Retina (tissue), 1 donor: ENCODE data around the gene BIN2.

ENCODE experiments used
- DNase-seq: peaks from one replicate; pipeline ENCODE4 v3.0.0-alpha.2; 2016

Gene BIN2

DNA sequence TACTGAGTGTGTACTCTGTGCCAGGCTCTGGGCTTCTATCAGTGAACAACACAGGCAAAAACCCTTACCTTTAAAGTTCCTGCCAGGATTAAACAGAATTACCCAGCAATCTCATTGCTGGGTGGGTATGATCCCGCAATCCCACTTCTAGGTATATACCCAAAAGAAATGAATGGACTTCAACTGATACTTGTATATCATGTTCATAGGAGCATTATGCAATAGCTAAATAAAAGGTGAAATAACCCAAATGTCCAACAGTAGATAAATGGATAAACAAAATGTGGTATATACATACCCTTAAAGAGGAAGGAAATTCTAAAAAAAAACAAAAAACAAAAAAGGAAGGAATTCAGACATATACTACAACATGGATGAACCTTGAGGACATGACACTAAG is 70.7 kb downstream of the BIN2 start:
- DNase-seq, result no peak

DNA sequence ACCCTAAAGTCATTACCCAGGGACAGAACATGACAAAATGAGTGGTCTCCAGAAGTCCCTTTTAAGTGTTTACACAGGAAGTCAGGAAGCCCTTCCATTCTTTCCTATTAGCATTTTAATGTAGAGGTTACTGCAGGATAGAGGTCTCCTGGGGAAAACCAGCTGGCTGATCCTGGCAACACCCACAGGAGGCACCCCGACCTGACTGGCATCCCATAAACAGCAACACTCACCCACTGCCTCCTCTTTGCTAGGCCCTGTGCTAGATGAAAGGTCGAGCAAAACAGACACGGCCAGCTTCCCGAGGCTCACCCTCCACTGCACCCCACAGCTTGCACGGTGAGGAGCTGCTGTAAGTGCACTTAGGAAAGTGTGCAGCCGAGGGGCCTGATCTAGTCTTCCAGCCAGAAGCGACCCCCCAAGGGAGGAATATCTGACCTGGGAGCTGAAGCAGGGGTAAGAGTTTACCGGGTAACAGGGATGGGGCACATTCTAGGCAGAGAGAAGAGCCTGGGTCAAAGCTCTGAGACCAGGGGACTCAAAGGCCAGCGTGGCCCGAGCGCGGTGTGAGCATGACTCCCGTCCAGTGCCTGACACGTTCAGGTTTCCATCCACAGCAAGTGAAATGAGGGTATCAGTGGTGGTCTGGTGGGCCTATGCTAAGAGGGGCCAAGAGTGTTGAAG is 76.3 kb downstream of the BIN2 start:
- no peak for DNase-seq

DNA sequence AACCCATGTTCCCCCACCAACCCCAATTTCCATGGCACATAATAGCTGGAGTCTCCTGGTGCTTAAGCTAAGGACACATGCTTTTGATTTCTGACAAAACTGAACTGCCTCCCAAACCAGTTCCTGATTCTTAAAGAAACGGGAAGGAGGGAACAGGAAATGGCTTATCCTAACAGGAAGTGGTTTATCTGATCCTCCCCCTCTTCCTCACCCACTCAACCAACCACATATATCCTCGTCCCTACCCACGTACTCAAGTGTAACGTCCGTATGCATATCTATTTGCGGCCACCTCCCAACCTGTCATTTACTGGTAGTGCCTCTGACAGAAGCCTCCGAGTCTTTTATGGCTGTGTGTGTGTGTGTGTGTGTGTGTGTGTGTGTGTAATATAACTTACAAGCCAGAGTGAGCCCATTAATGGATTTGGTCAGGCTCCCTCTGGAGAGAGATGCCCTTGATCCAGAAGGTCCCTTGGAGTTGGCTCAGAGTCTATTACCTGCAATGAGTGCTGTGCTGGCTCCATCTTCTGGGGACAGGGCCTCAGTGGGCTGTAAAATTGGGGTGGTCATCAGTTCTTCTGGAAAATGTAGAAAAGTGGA is 77.6 kb downstream of the BIN2 start:
- no peak for DNase-seq

DNA sequence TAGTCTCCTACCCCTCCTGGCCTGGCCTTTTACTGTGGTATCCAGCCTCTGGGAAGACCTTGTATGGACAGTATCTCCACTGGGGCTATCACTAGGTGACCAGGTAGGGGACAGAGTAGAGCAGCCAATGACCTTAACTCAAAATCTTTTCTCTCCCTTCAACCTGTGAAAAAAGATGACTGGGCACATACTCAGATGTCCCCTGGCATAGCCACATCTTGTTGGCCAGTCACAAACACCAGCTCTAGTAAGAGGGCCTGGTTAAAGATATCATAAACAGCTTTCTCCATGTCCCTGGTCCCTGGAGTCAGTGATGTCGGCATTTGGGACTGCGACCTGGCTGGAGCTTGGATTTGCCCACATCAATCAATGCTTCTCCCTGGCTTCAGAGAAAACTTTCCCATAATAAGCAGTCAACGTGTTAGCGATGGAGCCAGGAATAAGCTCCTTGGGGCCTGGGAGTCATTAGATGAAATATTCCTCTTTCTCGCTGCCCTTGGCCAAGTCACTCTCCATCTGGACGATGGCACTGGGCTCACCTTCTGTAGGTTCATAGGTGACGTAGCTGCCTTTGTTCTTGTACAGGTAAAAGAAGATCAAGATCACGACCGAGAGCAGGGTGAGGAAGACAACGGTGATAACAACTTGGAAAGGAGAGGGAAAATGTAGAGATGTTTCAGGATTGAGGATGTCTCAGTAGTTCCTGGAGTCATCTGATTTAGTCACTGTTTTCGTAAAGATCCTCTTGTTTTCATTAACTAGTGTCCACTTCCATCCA is 78.3 kb downstream of the BIN2 start:
- DNase-seq, result no peak

DNA sequence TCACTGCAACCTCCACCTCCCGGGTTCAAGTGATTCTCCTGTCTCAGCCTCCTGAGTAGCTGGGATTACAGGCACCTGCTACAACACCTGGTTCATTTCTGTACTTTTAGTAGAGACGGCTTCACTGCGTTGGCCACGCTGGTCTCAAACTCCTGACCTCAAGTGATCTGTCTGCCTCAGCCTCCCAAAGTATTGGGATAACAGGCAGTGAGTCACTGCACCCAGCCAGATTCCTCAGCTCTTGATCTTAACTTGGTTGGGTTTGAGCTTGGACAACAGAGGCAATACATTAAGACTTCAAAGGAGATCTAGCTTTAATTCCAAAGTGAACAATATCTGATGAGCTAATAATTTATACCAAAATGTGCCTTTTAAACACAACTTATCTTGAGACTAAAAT is 79.7 kb downstream of the BIN2 start:
- no peak for DNase-seq

DNA sequence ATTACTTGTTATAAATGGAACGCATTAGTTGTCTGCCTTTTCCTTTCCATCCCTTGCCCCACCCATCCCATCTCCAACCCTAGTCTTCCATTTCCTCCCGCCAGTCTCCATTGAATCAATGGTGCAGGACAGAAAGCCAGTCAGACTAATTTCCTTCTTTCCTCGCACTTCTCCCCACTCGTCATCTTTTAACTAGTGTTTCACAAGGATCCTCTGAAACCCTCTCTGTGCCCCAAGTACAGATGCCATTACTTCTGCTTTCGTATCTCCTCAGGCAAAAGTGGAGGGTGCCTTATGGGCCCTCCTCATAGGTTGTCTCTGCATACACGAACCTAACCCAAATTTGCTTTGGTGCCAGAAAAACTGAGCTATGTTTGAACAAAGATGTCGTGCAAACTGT is 81.1 kb downstream of the BIN2 start:
- no peak for DNase-seq

DNA sequence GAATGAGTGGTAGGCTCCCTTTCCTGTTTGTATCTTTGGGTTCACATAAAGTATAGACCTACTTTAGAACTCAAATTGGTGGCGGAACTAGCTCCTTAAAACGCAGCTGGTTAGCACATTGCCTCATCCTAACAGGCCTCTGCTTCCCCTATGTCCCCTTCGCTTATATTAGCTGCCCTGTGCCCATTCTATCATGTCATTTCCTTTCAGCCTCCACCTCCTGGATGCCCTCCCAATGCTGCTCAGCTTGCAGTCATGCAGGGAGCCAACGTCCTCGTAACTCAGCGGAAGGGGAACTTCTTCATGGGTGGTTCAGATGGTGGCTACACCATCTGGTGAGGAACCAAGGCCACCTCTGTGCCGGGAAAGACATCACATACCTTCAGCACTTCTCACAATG is 81.9 kb downstream of the BIN2 start:
- no peak for DNase-seq

DNA sequence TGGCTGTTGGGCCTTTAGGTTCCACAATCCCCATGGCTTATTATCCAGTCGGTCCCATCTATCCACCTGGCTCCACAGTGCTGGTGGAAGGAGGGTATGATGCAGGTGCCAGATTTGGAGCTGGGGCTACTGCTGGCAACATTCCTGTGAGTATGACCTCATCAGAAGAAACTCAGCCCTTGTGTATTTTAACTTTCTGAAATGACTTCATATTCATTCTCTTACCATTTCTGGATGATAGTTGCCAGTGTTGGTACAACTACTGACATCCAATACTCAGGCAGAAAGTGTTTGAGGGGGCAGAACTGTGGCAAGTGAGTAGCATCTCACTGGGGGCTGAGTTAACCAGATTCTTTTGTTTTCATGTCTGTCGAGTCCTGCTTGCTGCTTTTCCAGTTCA is 83.0 kb downstream of the BIN2 start:
- no peak for DNase-seq

DNA sequence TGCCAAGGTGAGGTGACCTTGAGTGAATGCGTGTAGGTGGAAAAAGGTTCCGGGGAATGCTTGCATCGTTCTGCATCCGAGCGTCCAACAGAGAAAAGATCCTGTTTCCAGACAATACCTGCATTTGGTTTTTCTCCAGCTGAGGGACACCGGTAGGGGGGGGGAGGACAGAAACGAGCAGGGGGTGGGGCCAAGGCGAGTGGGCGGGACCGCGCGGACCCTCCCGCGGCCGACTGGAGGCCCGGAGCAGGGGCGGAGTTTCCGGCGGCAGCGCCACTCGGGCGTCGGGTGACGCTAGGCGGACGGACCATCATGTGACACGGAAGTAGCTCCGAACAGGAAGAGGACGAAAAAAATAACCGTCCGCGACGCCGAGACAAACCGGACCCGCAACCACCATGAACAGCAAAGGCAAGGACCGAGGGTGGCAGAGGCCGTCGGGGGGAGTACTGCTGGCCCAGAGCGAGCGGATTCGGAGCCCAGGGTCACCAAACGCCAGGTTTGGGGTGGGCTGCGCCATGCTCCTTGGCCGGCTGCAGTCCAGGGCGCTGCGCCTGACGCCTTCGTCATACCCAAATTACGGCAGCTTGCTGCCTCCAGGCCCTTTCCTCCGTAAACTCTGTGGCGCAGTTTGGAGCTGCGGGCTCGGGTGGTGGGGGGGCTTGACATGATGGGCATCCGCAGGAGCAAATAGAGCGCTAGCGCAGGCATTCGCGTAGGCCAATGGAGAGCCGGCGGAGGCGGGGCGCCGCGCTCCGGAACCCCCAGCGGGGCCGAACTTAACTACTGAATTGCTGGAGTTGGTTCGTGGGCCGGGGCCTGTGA is 85.3 kb downstream of the BIN2 start, which contains the start of gene DAZAP2:
Gene DAZAP2 (plus strand): TSS at position 317 of the 825 bp plus-strand sequence. CDS start 82 bp downstream, at position 399.
- peak; percentile 96 for DNase-seq

DNA sequence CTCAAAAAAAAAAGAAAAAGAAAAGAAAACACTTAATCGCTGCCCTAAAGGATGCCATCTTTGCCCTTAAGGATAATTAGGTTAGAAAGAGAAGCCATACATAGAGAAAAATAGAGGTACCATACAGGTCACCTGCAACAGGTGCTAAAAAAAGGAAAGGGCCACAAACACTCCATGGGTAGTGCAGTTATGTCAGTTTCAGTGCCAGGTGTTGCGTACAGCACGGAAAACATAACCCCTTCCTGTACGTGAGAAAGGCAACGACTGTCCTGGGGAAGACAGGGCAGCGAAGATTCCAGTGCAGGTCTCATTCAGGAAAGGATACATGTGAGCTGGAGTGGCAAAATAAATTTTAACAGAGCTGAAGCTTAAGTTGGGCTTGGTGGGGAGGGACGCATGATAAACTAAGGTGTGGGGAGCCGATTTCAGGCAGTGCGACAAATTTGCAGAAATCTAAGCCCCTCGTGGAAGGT is 85.9 kb downstream of the BIN2 start:
- peak; percentile 22 for DNase-seq

DNA sequence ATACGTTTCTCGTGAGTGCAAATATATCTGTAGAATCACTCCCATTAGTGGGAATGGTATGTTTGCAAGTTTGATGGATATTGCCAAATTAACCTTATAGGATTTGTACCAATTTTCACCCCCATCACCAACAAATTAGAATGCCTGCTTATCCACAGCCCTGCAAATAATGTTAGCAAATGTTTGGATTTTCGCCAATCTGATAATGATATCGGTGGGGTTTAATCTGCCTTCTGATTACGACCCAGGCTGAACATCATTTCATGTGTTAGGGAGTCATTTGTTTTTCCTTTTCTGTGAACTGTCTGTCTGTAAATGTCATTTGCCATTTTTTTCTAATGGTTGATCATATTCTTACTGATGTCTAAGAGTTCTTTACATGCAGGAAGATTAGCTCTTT is 89.4 kb downstream of the BIN2 start:
- no peak for DNase-seq

DNA sequence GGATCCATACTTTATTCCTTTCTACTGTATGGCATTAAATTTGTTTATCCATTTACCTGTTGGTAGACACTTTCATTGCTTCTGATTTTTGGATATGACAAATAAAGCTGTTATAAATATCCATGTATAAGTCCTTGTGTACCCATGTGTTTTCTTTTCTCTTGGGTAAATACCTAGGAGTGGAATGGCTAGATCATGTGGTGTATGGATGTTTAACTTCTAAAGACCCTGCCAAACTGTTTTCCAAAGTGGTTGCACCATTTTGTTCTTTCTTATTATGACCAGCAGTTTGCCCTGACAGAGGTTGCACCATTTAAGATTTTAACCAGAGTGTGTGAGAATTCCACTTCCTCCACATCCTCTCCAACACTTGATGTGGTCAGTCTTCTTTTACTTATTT is 91.3 kb downstream of the BIN2 start:
- no peak for DNase-seq
